Activated T-helper 17 cell treated with anti-CD3 and anti-CD28 coated beads, Interleukin-2, amount 50 U/mL, for 72 hours (primary cell): ENCODE results near the gene TMEM17. TPM values are rescaled to one million over a fixed set of nuclear protein-coding genes. Genes with fewer than 3 reads are reported as not detected.
A peak's percentile ranks its signal among the peaks of the same experiment; 100 is the strongest.

Source experiments
- ATAC-seq: fragments of 150-1000 bp; cut with Tn5 transposase; replicated peaks from 2 replicates; pipeline ENCODE4 v1.10.0; 2021; ENCODE audit warnings: mild to moderate bottlenecking, moderate library complexity
- H3K27ac Mint-ChIP-seq: one replicate; pipeline ENCODE4 v1.8.0; 2022; ENCODE audit warnings: mixed read lengths
- H3K27me3 Mint-ChIP-seq: one replicate; pipeline ENCODE4 v1.8.0; 2022; ENCODE audit warnings: mixed read lengths
- H3K36me3 Mint-ChIP-seq: one replicate; pipeline ENCODE4 v1.8.0; 2022; ENCODE audit warnings: low read depth, mild to moderate bottlenecking, mixed read lengths
- H3K4me1 Mint-ChIP-seq: one replicate; pipeline ENCODE4 v1.8.0; 2022; ENCODE audit warnings: mixed read lengths
- H3K4me3 Mint-ChIP-seq: one replicate; pipeline ENCODE4 v1.8.0; 2022; ENCODE audit warnings: mild to moderate bottlenecking, mixed read lengths
- H3K9me3 Mint-ChIP-seq: one replicate; pipeline ENCODE4 v1.8.0; 2022; ENCODE audit warnings: mixed read lengths
- total RNA-seq, 2 donors: library from RNA; stranded (reverse); gene quantifications; one replicate each; pipeline ENCODE4 v1.2.3, GENCODE V29; 2022

TMEM17 gene
- total RNA-seq, 2 donors from 2014 or later: 0.11 to 0.22 TPM

DNA sequence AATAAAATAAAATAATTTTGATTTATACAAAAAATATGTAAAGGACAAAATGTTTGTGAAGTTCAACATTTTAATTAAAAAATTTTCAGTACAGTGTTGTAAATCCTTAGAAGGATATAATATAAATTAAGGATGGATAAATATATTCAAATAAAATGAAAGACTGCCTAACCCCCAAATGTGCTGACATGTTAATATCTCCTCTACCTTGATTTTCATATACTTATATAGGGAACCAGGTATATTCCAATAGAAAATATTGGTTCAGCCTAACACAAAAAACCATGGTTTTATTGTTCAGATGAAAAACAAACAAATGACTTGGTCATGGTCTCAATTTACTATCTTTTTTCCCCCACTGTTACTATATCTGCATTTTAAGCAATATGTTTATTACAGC is 7.3 kb downstream of the TMEM17 start:
- H3K4me3 Mint-ChIP-seq: no peak overlapping the region
- H3K27ac Mint-ChIP-seq: no peak overlapping the region
- peaks cover 6% of the 10 kb centered on the region for H3K27me3 Mint-ChIP-seq
- H3K4me1 Mint-ChIP-seq: no peaks in the 10 kb centered on the region
- ATAC-seq: no peak
- no peaks in the 10 kb centered on the region for H3K36me3 Mint-ChIP-seq
- H3K9me3 Mint-ChIP-seq: no peaks in the 10 kb centered on the region

DNA sequence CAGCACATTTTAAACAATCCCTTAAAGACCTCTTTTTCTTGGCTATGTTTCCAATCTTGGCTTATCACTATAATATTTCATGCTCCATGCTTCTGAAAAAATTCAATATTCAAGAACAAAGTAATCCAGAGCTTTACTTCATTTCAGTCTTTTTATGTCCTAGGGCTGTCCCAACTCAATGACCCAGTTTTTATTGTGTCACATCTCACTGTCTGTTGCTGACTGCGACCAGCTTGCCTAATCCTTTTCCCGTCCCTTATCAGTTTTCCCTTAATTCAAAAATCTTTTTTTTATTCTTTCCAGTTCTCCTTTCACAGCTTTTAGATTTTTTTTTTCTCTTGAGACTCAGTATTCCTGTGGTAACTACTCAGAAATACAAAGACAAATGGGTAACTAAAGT is 10.2 kb downstream of the TMEM17 start:
- Mint-ChIP-seq H3K4me3 (no peak overlapping the region), H3K27me3 (peaks cover 3% of the 10 kb centered on the region), H3K4me1 (no peaks in the 10 kb centered on the region), H3K27ac (no peak overlapping the region), H3K9me3 (no peaks in the 10 kb centered on the region), H3K36me3 (no peaks in the 10 kb centered on the region)
- no peak for ATAC-seq

- no peak for ATAC-seq
- no peaks in the 10 kb centered on the region for H3K36me3 Mint-ChIP-seq
- H3K4me1 Mint-ChIP-seq: no peaks in the 10 kb centered on the region
- H3K4me3 Mint-ChIP-seq: no peak overlapping the region
- H3K27me3 Mint-ChIP-seq: peaks cover 3% of the 10 kb centered on the region
- no peaks in the 10 kb centered on the region for H3K9me3 Mint-ChIP-seq
- H3K27ac Mint-ChIP-seq: no peak overlapping the region
Observed at GRCh38 chr2:62492048-62492447, 13.9 kb downstream of the TMEM17 start.

DNA sequence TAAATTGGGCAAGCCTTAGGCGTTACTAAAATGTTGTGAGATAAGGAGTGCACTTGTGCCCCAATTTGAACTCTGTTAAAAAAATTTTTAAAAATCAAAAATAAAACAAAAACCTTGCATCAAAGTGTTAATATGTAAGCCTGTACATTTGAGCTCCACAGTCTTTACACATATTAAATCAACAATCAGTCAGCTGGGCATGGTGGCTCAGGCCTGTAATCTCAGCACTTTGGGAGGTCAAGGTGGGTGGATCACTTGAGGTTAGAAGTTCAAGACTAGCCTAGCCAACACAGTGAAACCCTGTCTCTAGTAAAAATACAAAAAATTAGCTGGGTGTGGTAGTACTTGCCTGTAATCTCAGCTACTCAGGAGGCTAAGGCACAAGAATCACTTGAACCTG is 16.3 kb downstream of the TMEM17 start:
- no peak for ATAC-seq
- no peaks in the 10 kb centered on the region for H3K9me3 Mint-ChIP-seq
- H3K4me3 Mint-ChIP-seq: no peak overlapping the region
- no peaks in the 10 kb centered on the region for H3K36me3 Mint-ChIP-seq
- no peak overlapping the region for H3K27ac Mint-ChIP-seq
- no peaks in the 10 kb centered on the region for H3K27me3 Mint-ChIP-seq
- no peaks in the 10 kb centered on the region for H3K4me1 Mint-ChIP-seq

DNA sequence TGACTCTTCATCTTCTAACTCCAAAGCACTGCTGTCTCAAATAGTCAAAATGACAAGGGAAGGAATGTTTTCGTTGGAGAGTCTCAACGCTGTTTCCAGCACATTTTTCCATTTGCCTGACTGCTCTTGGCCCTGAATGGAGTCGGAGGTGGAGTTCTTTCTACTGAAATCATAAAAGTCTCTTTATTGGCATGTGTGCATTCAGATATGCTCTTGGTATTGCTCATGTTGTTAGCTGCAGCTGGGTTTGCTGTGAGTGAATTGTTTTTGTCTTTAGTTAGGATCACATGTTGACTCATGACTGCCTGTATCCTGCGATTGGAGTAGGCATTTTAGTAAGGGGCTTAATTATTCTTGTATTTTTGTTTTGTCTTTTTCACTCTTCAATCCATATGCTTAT is 16.8 kb downstream of the TMEM17 start:
- H3K9me3 Mint-ChIP-seq: no peaks in the 10 kb centered on the region
- no peaks in the 10 kb centered on the region for H3K27me3 Mint-ChIP-seq
- no peak overlapping the region for H3K27ac Mint-ChIP-seq

GRCh38 chr2:62486439-62486765 is 19.6 kb downstream of the TMEM17 start:
- Mint-ChIP-seq H3K27ac (no peak overlapping the region), H3K9me3 (no peaks in the 10 kb centered on the region), H3K4me1 (no peaks in the 10 kb centered on the region), H3K36me3 (no peaks in the 10 kb centered on the region), H3K4me3 (no peak overlapping the region), H3K27me3 (no peaks in the 10 kb centered on the region)
- no peak for ATAC-seq

More for the DNA sequence above, 16.8 kb downstream of the TMEM17 start:
- no peak for ATAC-seq
- Mint-ChIP-seq H3K4me1 (no peaks in the 10 kb centered on the region), H3K36me3 (no peaks in the 10 kb centered on the region), H3K4me3 (no peak overlapping the region)

- Mint-ChIP-seq H3K27me3 (no peaks in the 10 kb centered on the region), H3K9me3 (no peaks in the 10 kb centered on the region), H3K4me3 (no peak overlapping the region), H3K36me3 (no peaks in the 10 kb centered on the region), H3K27ac (no peak overlapping the region), H3K4me1 (no peaks in the 10 kb centered on the region)
- no peak for ATAC-seq
Observed at GRCh38 chr2:62485761-62486438, 20.1 kb downstream of the TMEM17 start.

DNA sequence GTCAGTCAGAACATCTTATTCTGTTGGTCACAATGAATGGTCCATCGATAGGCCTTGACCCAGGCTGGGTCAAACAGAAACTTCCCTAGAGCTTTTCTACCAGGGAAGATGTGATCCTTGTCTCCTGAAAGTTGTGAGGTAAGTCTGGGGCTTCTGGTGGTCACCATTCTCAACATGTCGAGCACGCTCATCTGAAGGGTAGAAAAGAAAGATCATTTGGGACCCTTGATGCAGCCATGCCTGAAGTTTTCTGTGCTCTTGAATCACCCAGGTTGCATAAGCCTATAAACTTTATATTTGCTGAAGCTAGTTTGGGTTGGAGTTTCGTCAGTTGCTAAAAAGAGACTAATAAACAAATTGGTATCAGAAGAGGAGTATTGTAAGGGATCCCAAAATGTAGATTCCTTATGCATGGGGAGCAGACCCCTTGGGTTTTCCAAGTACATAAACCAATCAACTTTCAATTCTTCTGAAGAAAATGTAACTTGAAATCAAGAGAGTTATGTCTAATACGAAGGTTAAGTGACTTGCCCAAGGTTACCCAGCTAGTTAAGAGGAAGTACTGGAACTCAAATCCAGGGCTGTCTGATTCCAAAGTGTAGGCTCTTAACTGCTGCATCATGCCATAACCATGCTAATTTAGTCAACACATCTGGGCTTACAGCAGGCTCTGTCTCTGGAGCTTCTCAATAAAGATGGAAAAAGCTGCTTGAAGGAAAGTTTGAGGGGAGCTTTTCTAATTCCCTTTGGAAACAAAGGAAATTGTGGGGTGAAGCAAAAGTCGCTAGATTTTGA is 23.2 kb downstream of the TMEM17 start:
- no peaks in the 10 kb centered on the region for H3K9me3 Mint-ChIP-seq
- peaks cover 6% of the 10 kb centered on the region for H3K27me3 Mint-ChIP-seq
- ATAC-seq: no peak
- H3K4me1 Mint-ChIP-seq: no peaks in the 10 kb centered on the region
- no peaks in the 10 kb centered on the region for H3K36me3 Mint-ChIP-seq
- H3K4me3 Mint-ChIP-seq: no peak overlapping the region
- no peak overlapping the region for H3K27ac Mint-ChIP-seq

DNA sequence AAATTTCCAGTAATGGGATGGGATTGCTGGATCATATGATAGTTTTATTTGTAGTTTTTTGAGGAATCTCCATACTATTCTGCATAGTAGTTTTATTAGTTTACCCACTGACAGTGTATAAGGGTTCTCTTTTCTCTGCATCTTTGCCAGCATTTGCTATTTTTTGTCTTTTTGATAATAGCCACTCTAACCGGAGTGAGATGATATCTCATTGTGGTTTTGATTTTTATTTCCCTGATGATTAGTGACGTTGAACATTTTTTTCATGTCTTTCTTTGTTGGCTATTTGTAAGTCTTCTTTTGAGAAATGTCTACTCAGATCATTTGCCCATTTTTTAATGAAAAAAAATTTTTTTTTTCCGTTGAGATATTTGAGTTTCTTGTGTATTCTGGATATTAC is 26.1 kb downstream of the TMEM17 start:
- peaks cover 14% of the 10 kb centered on the region for H3K27me3 Mint-ChIP-seq
- no peaks in the 10 kb centered on the region for H3K9me3 Mint-ChIP-seq
- H3K27ac Mint-ChIP-seq: no peak overlapping the region
- H3K4me3 Mint-ChIP-seq: no peak overlapping the region
- no peaks in the 10 kb centered on the region for H3K4me1 Mint-ChIP-seq
- no peak for ATAC-seq
- H3K36me3 Mint-ChIP-seq: no peaks in the 10 kb centered on the region

- Mint-ChIP-seq H3K27me3 (peaks cover 24% of the 10 kb centered on the region), H3K4me1 (no peaks in the 10 kb centered on the region), H3K9me3 (no peaks in the 10 kb centered on the region), H3K4me3 (no peak overlapping the region), H3K27ac (no peak overlapping the region), H3K36me3 (no peaks in the 10 kb centered on the region)
- ATAC-seq: no peak
Observed at GRCh38 chr2:62478093-62478580, 27.9 kb downstream of the TMEM17 start.

- no peak for ATAC-seq
- no peak overlapping the region for H3K27ac Mint-ChIP-seq
- H3K36me3 Mint-ChIP-seq: no peaks in the 10 kb centered on the region
- H3K27me3 Mint-ChIP-seq: peaks cover 25% of the 10 kb centered on the region
- no peak overlapping the region for H3K4me3 Mint-ChIP-seq
- no peaks in the 10 kb centered on the region for H3K9me3 Mint-ChIP-seq
- H3K4me1 Mint-ChIP-seq: no peaks in the 10 kb centered on the region
Observed at GRCh38 chr2:62477573-62477972, 28.4 kb downstream of the TMEM17 start.

- no peaks in the 10 kb centered on the region for H3K36me3 Mint-ChIP-seq
- no peaks in the 10 kb centered on the region for H3K4me1 Mint-ChIP-seq
- H3K9me3 Mint-ChIP-seq: no peaks in the 10 kb centered on the region
- peaks cover 36% of the 10 kb centered on the region for H3K27me3 Mint-ChIP-seq
- H3K4me3 Mint-ChIP-seq: peak overlapping the region; percentile 10
- H3K27ac Mint-ChIP-seq: no peak overlapping the region
- ATAC-seq: no peak
Observed at GRCh38 chr2:62475172-62476011, 30.6 kb downstream of the TMEM17 start.

DNA sequence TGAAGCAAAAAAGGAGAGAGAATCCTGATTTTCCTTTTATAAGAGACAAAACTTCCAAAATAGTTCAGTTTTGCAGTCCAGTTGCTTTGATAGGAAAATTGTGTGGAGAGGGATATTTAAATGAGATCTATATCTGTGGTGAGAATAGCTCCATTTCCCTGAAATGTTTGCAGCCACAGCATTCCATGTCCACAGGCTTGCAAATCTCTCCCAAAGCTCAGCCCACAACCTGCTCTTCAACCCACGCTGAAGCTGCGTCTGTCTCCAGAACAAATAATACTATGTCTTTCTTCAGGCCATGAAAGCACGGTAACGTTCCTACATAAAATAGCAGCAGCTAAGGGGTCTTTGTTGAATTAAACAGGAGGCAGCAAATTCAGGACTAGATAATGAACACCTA is 31.8 kb downstream of the TMEM17 start:
- Mint-ChIP-seq H3K27ac (no peak overlapping the region), H3K4me1 (no peaks in the 10 kb centered on the region), H3K4me3 (no peak overlapping the region), H3K36me3 (no peaks in the 10 kb centered on the region), H3K27me3 (peaks cover 32% of the 10 kb centered on the region), H3K9me3 (no peaks in the 10 kb centered on the region)
- ATAC-seq: no peak

DNA sequence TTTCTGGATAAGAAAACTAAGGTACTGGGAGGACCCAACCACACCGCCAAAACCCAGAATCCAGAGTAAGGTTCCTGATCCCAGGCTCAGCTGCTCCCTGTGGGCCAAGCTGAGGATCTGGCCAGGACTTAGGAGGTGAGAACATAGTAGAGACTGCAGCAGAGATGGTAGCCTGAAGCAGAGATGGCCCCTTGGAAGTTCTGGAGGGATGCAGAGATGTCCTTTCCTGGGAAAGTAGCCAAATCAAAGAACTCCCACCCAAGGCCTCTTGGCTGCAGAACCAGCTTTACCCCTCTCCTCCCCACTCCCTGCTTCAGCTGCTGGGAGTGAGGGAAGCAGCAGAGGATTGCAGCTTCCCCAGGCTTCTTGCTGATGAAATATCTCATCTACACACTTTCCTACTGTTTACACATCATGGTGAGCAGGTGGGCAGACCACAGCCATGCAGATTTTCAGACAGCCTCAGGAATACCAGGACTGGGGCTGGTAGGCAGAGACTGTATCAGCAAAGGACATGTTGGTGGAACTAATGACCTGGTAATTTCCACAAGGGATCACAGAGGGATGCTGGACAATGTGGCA is 32.7 kb downstream of the TMEM17 start:
- no peak overlapping the region for H3K4me3 Mint-ChIP-seq
- no peak overlapping the region for H3K27ac Mint-ChIP-seq
- H3K27me3 Mint-ChIP-seq: peaks cover 30% of the 10 kb centered on the region
- H3K36me3 Mint-ChIP-seq: no peaks in the 10 kb centered on the region
- H3K4me1 Mint-ChIP-seq: no peaks in the 10 kb centered on the region
- H3K9me3 Mint-ChIP-seq: no peaks in the 10 kb centered on the region
- ATAC-seq: no peak
